Glutamatergic neuron (in vitro differentiated cells): ENCODE results near the gene ARPP21. TPM values are rescaled to one million over a fixed set of nuclear protein-coding genes. Genes with fewer than 3 reads are reported as not detected.

ENCODE experiments used
- DNase-seq: peaks from one replicate; pipeline ENCODE4 v3.0.0; 2022
- H3K27ac Mint-ChIP-seq: one replicate; pipeline ENCODE4 v1.8.0; 2020; ENCODE audit warnings: mild to moderate bottlenecking, mixed read lengths, inconsistent platforms; ENCODE audit not compliant: unreplicated experiment
- H3K27me3 Mint-ChIP-seq: one replicate; pipeline ENCODE4 v1.8.0; 2020; ENCODE audit warnings: mild to moderate bottlenecking, moderate library complexity, mixed read lengths, inconsistent platforms; ENCODE audit not compliant: unreplicated experiment
- H3K36me3 Mint-ChIP-seq: one replicate; pipeline ENCODE4 v1.8.0; 2020; ENCODE audit warnings: mild to moderate bottlenecking, mixed read lengths, inconsistent platforms; ENCODE audit not compliant: unreplicated experiment
- H3K4me1 Mint-ChIP-seq: one replicate; pipeline ENCODE4 v1.8.0; 2020; ENCODE audit warnings: mild to moderate bottlenecking, low read depth, mixed read lengths, inconsistent platforms; ENCODE audit not compliant: unreplicated experiment
- H3K4me3 Mint-ChIP-seq: one replicate; pipeline ENCODE4 v1.8.0; 2020; ENCODE audit warnings: mild to moderate bottlenecking, mixed read lengths, inconsistent platforms; ENCODE audit not compliant: unreplicated experiment
- H3K9me3 Mint-ChIP-seq: one replicate; pipeline ENCODE4 v1.8.0; 2020; ENCODE audit warnings: mild to moderate bottlenecking, moderate library complexity, mixed read lengths, inconsistent platforms; ENCODE audit not compliant: unreplicated experiment
- total RNA-seq: library from RNA; stranded (reverse); fragmentation: NEBNext Ultra II Directional; extraction: Animal tissue kit (Norgen Biotek cat#: 25700); gene quantifications from one replicate; pipeline ENCODE4 v1.2.1, GENCODE V29; 2021; ENCODE audit not compliant: unreplicated experiment
- TF ChIP-seq, protein P1 (sequence below): fragments of 200-600 bp; sonication (generic); IDR thresholded peaks from one replicate; pipeline ENCODE4 v1.5.0; 2021; ENCODE audit not compliant: partially characterized antibody, unreplicated experiment

ARPP21 gene
- total RNA-seq, 1 donor from 2014 or later, result 10.3 TPM

DNA sequence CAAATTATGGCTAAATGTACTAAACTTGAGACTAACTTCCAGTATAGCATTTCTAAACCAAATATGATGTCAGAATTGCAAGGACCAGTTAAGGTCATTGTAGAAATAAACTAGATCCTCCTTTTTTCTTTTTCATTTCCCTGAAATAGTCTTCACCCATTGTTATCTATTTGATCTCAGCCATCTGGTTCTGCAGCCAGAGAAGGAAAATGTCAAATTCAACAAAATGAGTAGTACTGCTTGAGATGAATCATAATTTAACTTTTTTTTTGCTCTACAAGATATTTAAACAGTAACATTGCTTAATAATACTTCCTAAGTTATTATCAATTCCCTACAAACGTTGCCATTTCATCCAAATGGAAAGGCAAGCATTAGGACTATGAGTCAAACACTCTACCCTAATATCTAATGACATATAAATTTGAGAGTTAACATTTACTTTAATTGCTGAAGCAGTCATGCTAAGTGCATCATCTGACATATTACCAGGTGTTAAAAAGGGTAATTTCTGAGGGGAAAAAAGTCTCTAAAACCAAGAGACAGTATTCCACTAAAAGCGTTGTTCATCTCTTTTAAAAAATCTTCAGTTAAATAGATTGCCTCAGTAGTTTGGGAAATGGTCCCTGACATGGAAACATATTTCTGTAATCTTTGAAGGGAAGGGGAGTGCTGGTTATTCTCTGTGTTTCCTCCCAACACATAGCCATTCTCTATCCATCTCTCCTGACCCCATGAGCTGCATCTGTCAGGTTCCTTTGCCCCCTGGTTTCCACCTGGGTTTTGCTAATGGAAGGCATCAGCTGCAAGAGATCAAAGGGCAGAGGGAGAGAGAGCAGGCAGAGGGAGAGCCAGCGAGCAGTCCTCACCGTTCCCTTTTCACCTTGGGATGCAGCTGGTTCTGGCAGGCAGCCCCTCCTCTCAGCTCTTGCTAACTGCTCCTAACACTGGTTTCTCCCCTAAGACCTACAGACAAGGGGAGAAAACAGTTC is 138.5 kb downstream of the ARPP21 start:
- TF ChIP-seq, protein P1, sequence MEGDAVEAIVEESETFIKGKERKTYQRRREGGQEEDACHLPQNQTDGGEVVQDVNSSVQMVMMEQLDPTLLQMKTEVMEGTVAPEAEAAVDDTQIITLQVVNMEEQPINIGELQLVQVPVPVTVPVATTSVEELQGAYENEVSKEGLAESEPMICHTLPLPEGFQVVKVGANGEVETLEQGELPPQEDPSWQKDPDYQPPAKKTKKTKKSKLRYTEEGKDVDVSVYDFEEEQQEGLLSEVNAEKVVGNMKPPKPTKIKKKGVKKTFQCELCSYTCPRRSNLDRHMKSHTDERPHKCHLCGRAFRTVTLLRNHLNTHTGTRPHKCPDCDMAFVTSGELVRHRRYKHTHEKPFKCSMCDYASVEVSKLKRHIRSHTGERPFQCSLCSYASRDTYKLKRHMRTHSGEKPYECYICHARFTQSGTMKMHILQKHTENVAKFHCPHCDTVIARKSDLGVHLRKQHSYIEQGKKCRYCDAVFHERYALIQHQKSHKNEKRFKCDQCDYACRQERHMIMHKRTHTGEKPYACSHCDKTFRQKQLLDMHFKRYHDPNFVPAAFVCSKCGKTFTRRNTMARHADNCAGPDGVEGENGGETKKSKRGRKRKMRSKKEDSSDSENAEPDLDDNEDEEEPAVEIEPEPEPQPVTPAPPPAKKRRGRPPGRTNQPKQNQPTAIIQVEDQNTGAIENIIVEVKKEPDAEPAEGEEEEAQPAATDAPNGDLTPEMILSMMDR, result no peak
- no peaks in the 10 kb centered on the region for H3K27me3 Mint-ChIP-seq
- H3K27ac Mint-ChIP-seq, result peak overlapping the region; percentile 43
- H3K9me3 Mint-ChIP-seq, result peaks cover 2% of the 10 kb centered on the region
- peak; percentile 47 for DNase-seq
- H3K36me3 Mint-ChIP-seq, result no peaks in the 10 kb centered on the region
- peaks cover 20% of the 10 kb centered on the region for H3K4me1 Mint-ChIP-seq
- no peak overlapping the region for H3K4me3 Mint-ChIP-seq

DNA sequence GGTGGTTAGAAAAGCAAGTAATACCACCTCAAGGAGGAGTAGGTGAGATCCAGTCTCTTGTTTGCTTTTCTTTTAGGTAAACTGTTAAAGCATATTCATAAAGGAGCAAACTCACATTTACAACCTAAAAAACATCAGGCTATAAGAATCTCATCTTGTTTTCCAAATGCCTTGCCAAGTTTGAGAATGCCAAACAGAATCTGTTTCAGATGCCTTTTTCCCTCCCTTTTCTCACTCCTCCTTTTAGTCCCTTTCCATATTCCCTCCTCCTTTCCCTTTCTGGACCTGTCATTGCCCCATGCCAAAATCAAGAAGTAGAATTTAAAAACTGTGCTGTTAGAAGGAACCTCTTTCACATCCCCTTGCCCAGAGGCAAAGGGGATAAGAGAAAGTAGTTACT is 140.3 kb downstream of the ARPP21 start:
- TF ChIP-seq, protein P1, result no peak
- Mint-ChIP-seq H3K27me3 (no peaks in the 10 kb centered on the region), H3K4me1 (peaks cover 23% of the 10 kb centered on the region), H3K36me3 (no peaks in the 10 kb centered on the region), H3K4me3 (no peak overlapping the region), H3K27ac (no peak overlapping the region), H3K9me3 (peaks cover 2% of the 10 kb centered on the region)
- DNase-seq, result no peak

DNA sequence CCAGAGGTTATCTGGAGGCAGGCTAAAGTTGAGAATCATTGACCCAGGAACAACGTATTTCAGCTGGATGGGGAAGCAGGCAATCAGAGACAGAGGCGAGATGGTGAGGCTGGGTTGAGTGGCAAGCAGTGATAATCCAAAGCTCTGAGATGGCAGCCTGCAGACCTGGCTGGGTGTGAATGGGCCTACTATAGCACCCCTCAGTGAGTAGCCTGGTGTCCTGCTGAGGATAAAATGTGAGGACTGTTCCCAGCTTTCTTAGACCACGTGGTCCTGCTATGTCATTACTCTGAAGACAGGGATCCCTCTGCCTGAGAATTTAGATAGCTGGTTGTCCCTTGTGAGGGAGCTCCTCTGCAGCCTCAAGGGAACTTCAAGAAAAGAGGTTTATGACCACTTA is 141.5 kb downstream of the ARPP21 start:
- H3K27ac Mint-ChIP-seq, result no peak overlapping the region
- H3K4me1 Mint-ChIP-seq, result peaks cover 33% of the 10 kb centered on the region
- H3K36me3 Mint-ChIP-seq, result no peaks in the 10 kb centered on the region
- DNase-seq, result no peak
- no peak overlapping the region for H3K4me3 Mint-ChIP-seq
- peaks cover 2% of the 10 kb centered on the region for H3K9me3 Mint-ChIP-seq
- H3K27me3 Mint-ChIP-seq, result no peaks in the 10 kb centered on the region
- TF ChIP-seq, protein P1, result no peak

DNA sequence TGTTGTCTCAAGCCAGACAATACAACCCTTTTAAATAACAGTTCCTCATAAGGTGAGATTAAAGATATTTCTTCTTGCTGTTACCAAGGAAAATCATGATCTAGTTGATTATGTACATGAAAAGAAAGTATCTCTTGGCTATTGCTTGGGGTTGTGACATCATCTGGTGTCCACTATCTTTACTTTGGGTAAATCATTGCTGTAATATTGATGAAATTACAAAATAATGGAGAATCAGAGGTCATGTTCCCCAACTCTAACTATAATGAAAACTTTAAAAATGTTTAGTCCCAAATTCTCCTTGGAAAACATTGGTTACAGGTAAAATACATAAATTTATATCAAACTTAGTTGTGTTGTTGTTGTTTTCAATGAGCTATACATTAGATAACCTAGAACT is 142.2 kb downstream of the ARPP21 start:
- Mint-ChIP-seq H3K4me1 (peaks cover 34% of the 10 kb centered on the region), H3K4me3 (no peak overlapping the region), H3K9me3 (peaks cover 2% of the 10 kb centered on the region), H3K27ac (no peak overlapping the region), H3K27me3 (no peaks in the 10 kb centered on the region), H3K36me3 (no peaks in the 10 kb centered on the region)
- DNase-seq, result no peak
- TF ChIP-seq, protein P1, result no peak

DNA sequence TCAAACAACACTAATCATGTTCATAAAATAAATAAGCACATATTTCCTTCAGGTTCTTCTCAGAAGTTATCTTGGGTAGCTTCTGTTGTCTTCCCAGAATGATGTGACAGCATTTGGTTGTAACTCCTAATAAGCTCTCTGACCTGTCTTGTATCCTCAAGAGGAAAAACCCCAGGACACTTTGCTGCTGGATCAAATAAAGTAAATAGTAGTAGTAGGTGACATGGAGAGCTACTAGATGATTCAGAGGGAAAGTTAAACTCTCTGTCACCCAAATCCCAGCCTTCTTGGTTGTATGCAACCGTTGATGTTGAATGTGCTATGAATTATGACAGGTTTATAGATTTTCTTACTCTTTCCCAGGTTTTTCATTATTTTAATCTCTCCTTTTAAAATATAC is 143.0 kb downstream of the ARPP21 start:
- no peak for DNase-seq
- H3K27me3 Mint-ChIP-seq, result no peaks in the 10 kb centered on the region
- H3K27ac Mint-ChIP-seq, result no peak overlapping the region
- H3K4me1 Mint-ChIP-seq, result peaks cover 34% of the 10 kb centered on the region
- peaks cover 2% of the 10 kb centered on the region for H3K9me3 Mint-ChIP-seq
- no peak overlapping the region for H3K4me3 Mint-ChIP-seq
- TF ChIP-seq, protein P1, result no peak
- H3K36me3 Mint-ChIP-seq, result no peaks in the 10 kb centered on the region
